ENCODE data around the gene LBHD2. TPM values are rescaled to one million over a fixed set of nuclear protein-coding genes. Genes with fewer than 3 reads are reported as not detected.

LBHD2 gene
- total RNA-seq, 2 experiments from 2014 or later, result not detected

DNA sequence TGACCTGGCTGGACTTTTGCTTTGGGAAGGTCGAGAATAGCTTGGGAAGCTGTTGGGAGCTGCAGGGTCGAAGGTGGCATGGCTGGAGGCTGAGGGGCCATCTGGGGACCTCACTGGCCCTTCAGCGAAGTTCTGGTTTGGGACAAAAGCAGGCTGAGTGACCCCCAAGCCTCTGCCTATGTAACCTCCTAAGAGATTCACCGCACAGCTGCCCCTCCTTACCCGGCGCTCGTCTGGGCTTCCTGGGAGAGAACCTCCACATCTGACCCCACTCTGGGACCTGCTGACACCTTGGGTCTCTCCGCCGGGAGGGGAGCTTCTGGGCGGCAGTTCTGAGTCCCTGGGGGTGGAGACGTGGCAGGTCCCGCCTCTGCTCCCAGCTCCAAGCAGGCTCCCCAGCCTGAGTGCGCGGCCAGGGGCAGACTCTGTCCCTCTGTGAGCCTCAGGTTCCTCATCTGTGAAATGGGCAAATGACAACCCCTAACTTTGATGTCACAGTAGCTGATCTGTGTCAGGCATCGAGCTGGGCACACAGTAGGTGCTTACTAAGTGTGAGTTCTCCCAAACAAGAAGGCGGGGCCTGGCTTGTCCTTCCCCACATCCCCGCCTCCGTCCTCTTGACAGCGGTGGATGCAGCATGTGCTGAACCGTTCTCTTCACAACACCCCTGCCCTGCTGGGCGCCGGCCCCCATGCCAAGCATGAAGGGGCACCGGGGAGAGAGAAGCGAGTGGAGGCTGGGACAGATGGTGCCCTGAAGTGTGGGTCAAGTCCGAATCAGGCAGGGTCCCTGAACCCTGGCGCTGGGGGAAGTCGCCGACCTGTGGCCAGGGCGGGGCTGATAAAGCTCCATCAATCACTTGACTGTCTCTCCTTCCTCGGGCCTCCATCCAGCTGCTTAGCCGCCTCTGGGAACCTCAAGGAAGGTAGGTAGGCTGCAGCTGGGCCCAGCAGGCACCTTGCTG is 14.3 kb downstream of the LBHD2 start:
- no peak for DNase-seq (ENCODE audit: low spot score)
- Histone ChIP-seq H3K79me2 (ENCODE audit: insufficient read depth, low read depth, low read length) (no peaks in the 10 kb centered on the region), H3K4me1 (ENCODE audit: insufficient read depth, low read length, poor library complexity, severe bottlenecking) (peaks cover 17% of the 10 kb centered on the region), H3K9me3 (ENCODE audit: low read length) (no peaks in the 10 kb centered on the region), H3K4me3 (ENCODE audit: low read depth, low read length, poor library complexity, severe bottlenecking) (no peak overlapping the region), H3K4me2 (ENCODE audit: low read length) (no peak overlapping the region), H2AFZ (ENCODE audit: low read length) (no peak overlapping the region), H4K20me1 (ENCODE audit: insufficient read depth, low read length) (no peaks in the 10 kb centered on the region), H3K27ac (ENCODE audit: low read depth, low read length, poor library complexity, severe bottlenecking) (no peak overlapping the region), H3K36me3 (ENCODE audit: insufficient read depth, low read length) (no peaks in the 10 kb centered on the region), H3K9me2 (ENCODE audit: insufficient read depth, low read length) (no peaks in the 10 kb centered on the region)
- intact Hi-C loops (cut with micrococcal nuclease; ENCODE audit: unreplicated experiment), result no loop called here
- CTCF ChIA-PET (ENCODE audit: unreplicated experiment), result interaction anchor here (0.6 kb wide), 1 partner anchor 211 kb away, joined by 3 read pairs; no protein-coding TSS in a partner anchor
- no TSS peak for BruUV-seq (replicated peaks)
- POLR2A ChIA-PET, result no interaction called here
- TF ChIP-seq, protein P1, sequence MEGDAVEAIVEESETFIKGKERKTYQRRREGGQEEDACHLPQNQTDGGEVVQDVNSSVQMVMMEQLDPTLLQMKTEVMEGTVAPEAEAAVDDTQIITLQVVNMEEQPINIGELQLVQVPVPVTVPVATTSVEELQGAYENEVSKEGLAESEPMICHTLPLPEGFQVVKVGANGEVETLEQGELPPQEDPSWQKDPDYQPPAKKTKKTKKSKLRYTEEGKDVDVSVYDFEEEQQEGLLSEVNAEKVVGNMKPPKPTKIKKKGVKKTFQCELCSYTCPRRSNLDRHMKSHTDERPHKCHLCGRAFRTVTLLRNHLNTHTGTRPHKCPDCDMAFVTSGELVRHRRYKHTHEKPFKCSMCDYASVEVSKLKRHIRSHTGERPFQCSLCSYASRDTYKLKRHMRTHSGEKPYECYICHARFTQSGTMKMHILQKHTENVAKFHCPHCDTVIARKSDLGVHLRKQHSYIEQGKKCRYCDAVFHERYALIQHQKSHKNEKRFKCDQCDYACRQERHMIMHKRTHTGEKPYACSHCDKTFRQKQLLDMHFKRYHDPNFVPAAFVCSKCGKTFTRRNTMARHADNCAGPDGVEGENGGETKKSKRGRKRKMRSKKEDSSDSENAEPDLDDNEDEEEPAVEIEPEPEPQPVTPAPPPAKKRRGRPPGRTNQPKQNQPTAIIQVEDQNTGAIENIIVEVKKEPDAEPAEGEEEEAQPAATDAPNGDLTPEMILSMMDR (conservative IDR thresholded peaks at IDR 0.05; ENCODE audit: low read length), result no peak
- no peak for TF ChIP-seq EZH2phosphoT487 (IDR thresholded peaks at IDR 0.05; ENCODE audit: borderline replicate concordance, low read depth, low read length)

DNA sequence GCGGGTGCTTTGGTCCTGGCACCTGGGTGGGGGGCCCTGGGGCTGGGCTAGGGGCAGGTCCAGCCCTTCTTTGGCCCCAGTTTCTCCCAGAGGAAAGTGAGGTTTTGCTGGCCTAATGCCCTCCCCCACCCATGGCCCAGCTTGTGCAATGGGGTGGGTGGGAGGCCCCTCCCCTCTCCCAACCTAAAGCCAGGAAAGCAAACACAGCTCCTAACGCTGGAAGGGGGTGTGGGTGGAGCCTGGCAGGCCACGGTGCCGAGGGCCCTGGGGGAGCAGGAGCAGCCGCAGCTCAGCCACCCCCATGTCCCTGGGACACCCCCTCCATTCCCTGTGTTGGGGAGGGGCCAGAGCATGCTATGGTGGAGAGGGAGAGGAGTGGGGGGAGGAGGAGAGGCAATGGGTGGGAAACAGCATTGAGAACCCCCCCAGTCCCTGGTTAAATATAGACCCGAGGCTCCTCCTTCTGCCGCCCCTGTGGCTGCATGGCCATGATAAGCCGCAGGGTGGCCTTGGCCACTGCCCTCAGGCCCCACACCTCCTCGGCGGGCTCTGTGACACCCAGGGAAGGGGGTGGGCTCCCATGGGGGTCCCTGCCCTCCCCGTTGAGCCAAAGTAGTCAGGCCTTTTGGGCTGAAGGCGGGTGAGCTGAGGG is 15.2 kb downstream of the LBHD2 start:
- intact Hi-C loops (cut with micrococcal nuclease; ENCODE audit: unreplicated experiment), result no loop called here
- Histone ChIP-seq H3K4me3 (ENCODE audit: low read depth, low read length, poor library complexity, severe bottlenecking) (no peak overlapping the region), H3K9me3 (ENCODE audit: low read length) (no peaks in the 10 kb centered on the region), H3K4me1 (ENCODE audit: insufficient read depth, low read length, poor library complexity, severe bottlenecking) (peaks cover 17% of the 10 kb centered on the region), H4K20me1 (ENCODE audit: insufficient read depth, low read length) (no peaks in the 10 kb centered on the region), H3K27ac (ENCODE audit: low read depth, low read length, poor library complexity, severe bottlenecking) (no peak overlapping the region), H3K4me2 (ENCODE audit: low read length) (no peak overlapping the region), H2AFZ (ENCODE audit: low read length) (no peak overlapping the region), H3K9me2 (ENCODE audit: insufficient read depth, low read length) (no peaks in the 10 kb centered on the region), H3K79me2 (ENCODE audit: insufficient read depth, low read depth, low read length) (no peaks in the 10 kb centered on the region), H3K36me3 (ENCODE audit: insufficient read depth, low read length) (no peaks in the 10 kb centered on the region)
- BruUV-seq (replicated peaks), result no TSS peak
- ChIA-PET CTCF (ENCODE audit: unreplicated experiment) (interaction anchor here (0.6 kb wide), 1 partner anchor 210 kb away, joined by 3 read pairs; no protein-coding TSS in a partner anchor), POLR2A (no interaction called here)
- no peak for DNase-seq (ENCODE audit: low spot score)
- TF ChIP-seq EZH2phosphoT487 (IDR thresholded peaks at IDR 0.05; ENCODE audit: borderline replicate concordance, low read depth, low read length), result no peak
- TF ChIP-seq, protein P1 (conservative IDR thresholded peaks at IDR 0.05; ENCODE audit: low read length), result no peak

All from OCI-LY7 (cell line).